HG03439 (cell line): ENCODE data around the gene PARP1.
"Not testable (repeated sequence)": the region's sequence is repeated elsewhere in the genome, so short reads cannot be mapped to it uniquely, and the experiment has no call there.

Experiments
- ATAC-seq: cut with Tn5 transposase; IDR thresholded peaks from one replicate; pipeline ENCODE4 v1.9.1; 2021; ENCODE audit warnings: mild to moderate bottlenecking, moderate library complexity; ENCODE audit not compliant: unreplicated experiment

PARP1 gene

DNA sequence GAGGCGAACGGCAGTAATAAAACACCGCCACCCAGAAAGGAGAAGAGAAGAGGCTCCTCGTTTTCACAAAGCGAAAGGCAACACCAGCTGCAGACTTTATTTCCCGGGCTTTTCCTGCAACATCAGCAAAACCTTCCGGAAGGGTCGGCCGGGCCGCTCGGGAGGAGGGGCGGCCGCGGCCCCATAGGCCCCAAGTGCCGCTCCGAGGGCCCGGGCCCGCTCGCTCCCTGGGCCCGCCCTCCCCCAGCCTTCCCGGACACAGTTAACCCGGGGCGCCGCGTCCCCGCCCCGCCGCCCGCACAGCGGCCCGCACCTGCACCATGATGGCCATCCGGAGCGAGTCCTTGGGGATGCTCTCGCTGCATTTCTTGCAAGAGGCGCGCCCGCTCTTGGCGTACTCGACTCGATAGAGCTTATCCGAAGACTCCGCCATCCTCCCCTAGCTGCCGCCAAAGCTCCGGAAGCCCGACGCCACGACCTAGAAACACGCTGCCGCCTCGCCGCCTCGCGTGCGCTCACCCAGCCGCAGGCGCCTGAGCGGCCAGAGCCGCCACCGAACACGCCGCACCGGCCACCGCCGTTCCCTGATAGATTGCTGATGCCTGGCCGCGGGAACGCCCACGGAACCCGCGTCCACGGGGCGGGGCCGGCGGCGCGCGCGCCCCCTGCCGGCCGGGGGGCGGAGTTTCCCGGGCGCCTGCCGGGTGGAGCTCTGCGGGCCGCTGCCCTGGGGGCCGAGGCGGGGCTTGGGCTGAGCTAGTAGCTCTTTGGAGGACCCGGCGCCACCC, at the start of gene PARP1:
TSS of gene PARP1 (minus strand) at position 597 of the 788 bp plus-strand sequence. CDS start at position 433, 164 bp downstream.
- peak; percentile 76 for ATAC-seq

DNA sequence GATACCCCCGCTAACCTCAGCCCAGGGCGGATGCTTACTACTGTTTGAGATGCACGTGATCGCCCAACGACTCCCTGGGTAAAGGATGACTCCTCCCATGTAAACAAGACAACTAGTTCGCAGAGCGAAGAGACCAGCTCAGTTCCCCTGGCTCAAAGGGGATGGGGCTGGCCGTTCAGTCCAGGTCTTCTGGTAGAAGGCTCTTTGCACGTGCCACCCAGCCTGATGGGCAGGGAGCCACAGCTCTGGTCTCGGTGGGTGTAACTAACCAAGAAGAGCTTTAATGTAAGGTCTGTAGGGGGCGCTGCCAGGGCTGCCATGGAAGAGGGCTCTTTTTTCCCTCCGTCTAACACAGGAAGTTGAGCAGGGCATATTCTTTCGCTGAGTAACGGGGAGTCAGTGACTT, 49.4 kb upstream of the PARP1 start:
- no peak for ATAC-seq

DNA sequence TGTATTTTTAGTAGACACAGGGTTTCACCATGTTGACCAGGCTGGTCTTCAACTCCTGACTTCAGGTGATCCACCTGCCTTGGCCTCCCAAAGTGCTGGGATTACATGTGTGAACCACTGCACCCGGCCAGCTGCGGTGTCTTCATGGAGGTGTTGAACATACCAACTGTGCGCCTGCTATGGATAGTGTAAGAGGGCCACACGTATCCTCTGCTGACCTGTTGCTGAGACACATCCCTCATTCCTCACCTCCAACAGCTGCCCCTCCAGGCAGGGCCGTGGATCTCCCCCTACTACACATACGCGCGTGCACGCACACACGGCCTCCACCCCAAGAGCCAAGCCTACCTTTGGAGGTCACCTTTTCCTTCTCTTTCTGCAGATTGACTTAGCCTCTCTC, 48.0 kb upstream of the PARP1 start:
- no peak for ATAC-seq

DNA sequence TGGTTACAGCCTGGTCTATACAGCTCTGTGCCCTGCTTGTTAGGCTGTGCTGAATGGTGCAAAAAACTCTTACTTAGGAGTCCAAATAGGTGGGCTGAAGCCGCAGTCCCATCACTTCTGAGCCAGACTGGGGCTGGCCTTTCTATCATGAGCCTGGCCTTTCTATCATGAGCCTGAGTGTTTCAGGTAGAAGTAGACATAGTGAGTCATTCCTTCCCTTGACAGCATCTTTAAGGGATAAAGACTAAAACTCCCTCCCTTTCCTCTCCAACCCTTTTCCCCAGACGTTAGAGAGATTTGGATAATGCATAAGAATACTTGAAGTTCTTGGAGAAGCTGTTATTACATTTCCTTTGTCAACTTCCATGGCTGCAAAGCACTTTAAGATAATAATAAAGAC, 46.5 kb upstream of the PARP1 start:
- no peak for ATAC-seq

DNA sequence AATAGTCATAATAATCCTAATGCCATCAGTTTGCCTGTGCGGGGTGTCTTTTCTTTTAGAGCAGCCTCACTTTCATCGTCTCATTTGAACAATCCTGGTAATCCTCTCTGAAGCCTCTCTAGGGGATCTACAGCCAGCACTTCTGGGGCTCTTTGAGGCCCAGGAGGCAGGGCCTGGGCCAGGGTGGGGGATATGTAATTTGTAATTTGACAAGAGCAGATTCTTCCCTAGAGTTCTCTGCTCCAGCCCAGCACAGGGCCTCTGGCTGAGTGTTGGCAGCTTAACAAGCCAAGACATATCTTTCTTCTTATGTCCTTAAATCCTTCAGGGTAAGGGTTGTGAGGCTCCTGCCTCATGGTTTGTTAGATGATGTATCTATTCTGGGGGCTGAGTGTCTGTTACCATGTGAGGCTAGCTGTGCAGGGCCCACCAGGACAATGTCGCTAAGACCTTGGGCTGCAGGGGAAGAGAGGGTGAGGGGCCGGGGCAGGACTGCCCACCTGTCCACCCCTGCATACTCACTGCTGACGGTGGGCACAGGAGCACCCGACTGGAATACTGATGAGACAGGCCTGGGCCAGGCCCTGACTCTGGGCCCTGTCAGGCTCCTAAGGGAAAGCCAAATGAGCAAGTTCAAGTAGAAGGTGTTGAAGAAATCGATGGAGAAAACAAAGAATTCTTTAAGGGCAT, 45.3 kb upstream of the PARP1 start:
- ATAC-seq = no peak

DNA sequence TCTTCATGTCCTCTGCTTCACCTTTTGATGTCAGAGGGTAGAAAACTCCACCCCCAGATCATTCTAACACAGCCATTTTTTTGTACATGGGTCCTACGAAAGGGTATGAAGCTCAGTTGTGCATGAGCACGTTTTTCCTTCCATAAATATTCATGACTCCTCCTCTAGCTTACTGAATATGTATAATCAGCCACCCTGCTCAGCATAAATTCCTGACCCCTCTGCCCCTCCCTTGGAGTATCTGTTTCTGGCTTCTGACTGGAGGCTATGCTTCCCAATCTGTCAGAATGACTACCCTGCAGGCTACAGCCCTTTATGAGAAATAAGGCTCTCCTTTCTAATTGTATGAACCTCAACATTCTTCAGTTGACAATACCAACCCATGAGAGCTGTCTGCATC, 42.8 kb upstream of the PARP1 start:
- ATAC-seq = no peak

DNA sequence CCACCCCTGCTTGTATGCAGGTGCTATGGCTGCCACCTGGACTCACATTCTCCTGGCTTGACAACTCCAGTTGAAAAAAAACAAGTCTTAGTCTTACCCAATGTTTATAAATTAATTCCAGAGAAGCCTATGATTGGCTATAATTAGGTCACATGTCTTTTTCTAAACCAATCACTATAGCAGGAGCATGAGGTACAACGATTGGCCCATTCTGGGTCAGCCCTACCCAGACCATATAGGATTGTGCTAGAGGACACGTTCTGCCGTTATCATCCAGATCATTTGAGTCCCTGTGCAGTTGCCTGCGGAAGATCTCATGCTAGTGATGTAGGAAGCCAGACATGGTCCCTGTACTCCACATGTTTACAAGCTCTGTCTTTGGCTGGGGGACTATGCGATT, 41.9 kb upstream of the PARP1 start:
- no peak for ATAC-seq

DNA sequence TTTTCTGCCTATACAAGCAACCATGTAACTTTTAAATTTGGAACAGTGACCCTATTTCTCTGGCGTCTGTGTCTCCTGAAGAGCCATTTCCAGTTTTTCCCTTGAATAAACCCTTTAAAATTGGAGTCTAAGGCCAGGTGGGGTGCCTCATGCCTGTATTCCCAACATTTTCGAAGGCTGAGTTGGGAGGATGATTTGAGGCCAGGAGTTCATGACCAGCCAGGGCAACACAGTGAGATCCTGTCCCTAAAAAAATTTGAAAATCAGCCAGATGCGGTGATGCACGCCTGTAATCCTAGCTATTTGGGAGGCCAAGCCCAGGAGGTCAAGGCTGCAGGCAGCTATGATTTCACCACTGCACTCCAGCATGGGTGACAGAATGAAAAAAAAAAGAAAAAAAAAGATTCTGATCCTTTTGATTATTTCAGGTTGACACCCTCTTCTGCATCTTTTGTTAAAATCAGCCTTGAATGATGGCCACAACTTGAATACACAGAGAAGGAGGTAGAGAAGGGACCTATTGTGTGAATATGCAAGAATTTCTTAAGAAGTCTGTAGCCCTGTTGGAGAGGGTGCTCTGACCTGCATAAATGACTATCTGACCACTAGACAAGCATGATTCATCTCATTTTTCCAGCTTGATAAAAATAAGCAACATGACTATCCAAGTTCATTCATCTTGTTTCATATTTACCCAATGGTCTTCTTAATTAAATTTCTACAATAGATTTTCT, 40.2 kb upstream of the PARP1 start:
- ATAC-seq = no peak

DNA sequence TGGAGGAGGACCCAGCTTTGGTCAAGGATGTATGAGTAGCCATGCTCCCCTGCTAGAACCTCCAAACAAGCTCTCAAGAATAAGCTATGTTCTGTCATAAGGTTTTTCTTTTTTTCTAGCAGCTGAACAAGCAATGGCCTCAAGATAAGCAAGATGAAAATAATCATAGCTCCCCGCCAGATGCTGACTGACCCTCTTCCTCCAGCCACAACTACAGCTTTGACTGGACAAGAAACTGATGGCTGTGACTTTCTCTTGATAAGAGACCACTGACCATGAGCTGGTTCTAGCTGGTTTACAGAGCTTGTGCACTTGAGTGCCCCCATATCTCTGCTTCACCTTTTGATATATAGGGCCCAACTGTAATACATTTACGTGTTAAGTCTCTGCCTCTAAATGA, 38.2 kb upstream of the PARP1 start:
- ATAC-seq = no peak

DNA sequence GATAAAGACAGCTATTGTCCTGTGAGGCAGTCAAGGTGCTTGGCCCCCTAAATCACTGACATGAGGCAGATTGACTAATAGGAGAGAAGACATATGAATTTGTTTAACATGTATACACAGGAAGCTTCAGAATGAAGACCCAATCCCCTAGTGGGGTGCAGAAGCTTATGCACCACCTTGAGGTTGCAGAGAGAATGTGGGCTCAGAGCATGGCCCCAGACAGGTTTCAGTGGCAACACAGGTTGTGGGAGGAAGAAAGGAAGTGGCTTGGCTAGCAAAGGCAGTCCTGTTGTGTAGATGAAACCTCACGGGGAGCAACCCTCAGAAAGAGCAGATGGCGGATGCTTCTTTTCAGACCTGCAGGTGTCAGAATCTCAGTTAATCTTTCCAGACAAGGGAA, 37.0 kb upstream of the PARP1 start:
- ATAC-seq = peak; percentile 99

DNA sequence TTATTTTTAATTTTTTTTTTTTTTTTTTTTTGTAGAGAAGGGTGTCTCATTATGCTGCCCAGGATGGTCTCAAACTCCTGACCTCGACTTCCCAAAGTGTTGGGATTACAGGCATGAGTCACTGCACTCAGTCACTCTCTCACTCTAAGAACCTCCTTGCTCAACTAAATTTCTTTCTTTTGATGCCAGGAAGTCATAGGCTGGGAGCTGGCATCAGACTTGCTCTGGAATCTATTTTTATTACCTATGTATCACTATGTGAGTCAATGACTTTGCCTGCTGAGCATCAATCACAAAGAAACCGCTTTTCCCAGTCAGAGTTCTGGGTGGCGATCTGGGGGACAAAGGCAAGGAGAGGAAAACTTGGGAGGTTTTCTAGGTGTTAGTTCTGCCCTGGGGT, 35.5 kb upstream of the PARP1 start:
- ATAC-seq = no peak

DNA sequence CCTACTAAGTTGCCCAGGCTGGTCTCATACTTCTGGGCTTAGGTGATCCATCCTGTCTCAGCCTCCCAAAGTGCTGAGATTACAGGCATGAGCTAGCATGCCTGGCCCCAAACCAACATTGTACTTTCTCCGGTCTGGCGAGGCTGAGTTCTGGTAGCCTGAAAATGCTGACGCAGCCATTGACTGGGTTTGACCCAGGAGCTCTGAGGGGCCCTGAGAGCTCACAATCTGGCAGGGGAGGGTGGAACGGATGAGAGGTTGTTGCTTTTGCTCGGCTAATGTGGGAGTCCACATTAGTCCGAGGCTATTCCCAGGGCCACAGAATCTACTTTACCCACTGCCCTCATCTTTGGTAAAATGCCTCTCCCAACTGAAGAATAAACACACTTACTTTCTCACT, 35.1 kb upstream of the PARP1 start:
- no peak for ATAC-seq

DNA sequence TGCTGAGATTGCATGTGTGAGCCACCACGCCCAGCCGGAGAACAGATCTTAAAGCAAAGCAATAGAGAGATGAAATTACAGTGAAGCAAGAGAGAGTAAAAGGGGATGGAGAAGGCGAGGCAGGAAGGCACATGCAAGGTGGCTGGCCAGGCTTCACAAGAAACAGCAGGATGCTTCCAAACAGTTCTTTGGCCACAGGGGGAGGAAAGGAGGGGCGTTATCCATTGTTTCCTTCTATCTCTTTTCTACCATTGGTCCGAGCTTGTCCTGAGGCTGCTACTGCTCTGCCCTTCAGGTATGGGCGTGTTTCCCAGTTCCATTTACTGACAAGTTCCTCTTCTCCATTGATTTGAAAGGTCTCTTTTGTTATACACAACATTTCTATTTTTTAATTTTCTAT, 33.7 kb upstream of the PARP1 start:
- no peak for ATAC-seq

DNA sequence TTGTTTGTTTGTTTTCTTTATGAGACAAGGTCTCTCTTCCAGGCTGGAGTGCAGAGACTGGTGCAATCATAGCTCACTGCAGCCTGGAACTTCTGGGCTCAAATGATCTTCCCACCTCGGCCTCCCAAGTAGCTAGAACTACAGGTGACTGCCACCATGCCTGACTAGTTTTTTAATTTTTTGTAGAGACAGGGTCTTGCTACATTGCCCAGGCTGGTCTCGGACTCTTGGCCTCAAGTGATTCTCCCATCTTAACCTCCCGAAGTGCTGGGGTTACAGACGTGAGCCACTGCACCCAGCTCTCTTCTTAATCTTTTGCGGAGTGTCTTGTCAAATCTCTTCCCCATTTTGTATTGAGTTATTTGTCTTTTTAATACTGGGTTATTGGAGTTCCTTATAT, 32.6 kb upstream of the PARP1 start:
- ATAC-seq = no peak

DNA sequence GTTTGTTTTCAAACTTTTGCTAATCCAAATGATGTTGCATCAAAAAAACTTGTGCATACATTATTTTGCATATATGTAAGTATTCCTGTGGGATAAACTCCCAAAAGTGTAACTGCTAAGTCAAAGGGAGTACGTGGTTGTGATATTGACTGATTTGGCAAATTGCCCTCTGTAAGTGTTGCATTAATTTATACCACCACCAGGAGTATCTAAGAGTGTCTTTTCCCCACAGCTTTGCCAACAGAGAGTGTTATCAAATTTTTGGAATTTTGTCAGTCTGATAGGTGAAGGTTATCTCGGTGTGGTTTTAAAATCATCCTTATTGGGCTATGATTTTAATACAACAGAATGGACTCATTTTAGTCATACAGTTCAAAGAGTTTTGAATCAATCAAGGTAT, 30.1 kb upstream of the PARP1 start:
- ATAC-seq = no peak

DNA sequence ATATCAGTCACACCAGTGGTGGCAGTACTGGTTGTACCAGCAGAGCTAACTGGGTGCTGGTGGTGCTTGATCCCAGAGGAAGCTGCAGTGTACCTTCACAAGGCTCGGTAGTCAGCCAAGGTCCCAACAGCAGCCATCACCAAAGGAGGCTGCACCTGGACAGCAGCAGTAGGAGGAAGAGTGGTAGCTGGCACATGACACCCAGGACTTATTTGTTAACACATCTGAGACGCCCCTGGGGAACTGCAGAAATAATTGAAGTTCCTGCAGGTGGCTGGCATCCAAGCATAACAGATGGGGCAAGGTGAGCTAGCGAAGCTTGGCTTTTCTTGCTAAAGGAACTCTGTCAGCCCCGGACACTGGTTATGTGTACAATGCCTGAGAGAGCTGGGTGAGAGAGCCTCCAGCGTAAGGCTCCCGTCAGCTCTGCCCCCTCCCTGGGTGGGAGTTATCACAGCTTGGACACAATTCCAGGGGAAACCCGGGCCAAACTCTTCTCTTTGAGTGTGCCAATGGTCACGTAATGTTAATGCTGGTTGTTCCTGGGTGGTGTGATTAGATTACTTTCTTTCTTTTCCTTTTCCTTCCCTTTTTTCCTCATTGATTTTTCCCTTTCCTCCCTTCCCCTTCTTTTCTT, 29.1 kb upstream of the PARP1 start:
- ATAC-seq = no peak

DNA sequence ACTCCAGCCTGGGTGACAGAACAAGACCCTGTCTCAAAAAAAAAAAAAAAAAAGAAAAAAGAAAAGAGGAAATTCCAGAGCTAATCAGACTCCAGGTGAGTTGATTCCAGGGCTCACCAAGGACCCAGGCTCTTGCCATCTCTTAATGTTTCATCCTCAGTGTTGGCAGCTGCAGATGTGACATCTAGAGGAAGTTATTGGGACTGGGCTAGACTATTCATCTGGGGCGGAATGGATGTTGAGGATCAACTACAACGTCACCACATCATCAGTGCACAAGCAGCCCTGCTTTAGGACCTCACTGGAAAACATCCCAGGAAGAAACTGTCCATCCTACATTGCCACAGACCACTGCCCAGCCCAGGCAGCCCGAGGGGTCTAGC, 28.6 kb upstream of the PARP1 start:
- ATAC-seq = no peak

DNA sequence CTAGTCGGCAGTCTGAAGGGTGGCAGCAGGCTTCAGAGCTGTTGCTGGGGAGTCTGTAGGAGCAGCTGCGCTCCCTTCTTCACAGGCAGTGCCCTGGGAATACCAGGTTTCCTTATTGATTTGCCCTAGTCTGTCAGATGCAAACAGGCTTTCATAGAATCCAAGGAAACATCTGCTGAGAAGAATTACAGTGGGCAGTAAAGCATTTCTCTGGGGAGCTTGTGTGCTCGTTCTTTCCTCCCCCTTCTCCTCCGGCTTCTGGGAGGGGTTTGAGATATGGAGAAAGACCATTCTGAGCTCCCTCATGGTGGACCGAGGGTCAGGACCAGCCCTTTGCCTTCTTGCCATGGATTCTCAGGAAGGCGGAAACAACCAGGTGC, 25.4 kb upstream of the PARP1 start:
- no peak for ATAC-seq

DNA sequence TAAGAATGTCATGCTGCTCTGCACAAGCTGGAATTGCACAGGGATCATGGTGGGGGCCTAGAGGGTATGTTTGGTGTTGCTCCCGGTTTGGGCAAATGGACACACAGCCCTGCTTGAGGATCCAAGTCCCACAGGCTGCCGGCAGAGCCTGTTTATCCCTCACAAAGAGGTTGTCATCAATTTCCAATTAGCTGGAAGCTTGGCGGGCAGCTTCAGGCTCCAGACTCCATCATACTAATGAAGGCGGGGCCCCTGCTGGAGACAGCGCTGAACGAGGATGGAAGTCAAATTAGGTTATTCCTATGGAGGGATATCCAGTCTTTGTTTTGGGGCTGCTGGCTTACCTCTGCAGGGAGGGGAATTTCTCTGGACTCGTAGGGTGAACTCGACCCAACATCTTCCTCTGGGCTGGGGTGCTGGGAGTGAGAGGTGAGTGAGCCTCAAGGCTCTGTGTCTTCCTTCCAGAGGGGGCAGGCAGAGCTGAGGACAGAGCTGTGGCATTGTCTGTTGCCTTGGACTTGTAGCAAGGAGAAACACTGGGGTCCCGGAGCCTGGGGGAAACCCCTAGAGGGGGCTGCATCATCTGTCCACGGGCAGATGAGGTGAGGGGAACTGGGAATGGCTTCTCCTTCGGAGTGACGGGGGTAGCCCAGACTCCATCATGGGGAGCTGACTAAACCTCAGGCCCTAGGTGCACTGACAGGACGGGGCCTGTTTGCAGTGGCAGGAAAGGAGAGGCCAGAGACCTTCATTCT, 24.9 kb upstream of the PARP1 start:
- no peak for ATAC-seq

DNA sequence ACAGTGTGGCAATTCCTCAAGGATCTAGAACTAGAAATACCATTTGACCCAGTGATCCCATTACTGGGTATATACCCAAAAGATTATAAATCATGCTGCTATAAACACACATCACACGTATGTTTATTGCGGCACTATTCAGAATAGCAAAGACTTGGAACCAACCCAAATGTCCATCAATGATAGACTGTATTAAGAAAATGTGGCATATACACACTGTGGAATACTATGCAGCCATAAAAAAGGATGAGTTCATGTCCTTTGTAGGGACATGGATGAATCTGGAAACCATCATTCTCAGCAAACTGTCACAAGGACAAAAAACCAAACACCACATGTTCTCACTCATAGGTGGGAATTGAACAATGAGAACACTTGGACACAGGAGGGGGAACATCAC, 24.0 kb upstream of the PARP1 start:
- not testable (repeated sequence) for ATAC-seq
